Keratinocyte (primary cell): ENCODE measurements around the gene TRIM8. TPM values are rescaled to one million over a fixed set of nuclear protein-coding genes. Genes with fewer than 3 reads are reported as not detected.

ENCODE experiments used
- DNase-seq: peaks from one replicate; pipeline ENCODE4 v3.0.0-alpha.2; 2011; ENCODE audit warnings: low read depth, missing footprints, low spot score
- FAIRE-seq: peaks from 2 replicates; lab custom pipeline; 2011; peaks lifted over from hg19 to GRCh38; lab: Jason Lieb, UNC
- H2AFZ ChIP-seq: 2 replicates; pipeline ENCODE4 v1.6.0; 2012; ENCODE audit warnings: low read length, control low read depth, inconsistent platforms; ENCODE audit not compliant: control insufficient read depth
- H3K27ac ChIP-seq: 2 replicates; pipeline ENCODE4 v1.5.1; 2011; ENCODE audit warnings: low read length; ENCODE audit not compliant: control insufficient read depth, insufficient read depth
- H3K27me3 ChIP-seq: 3 replicates; pipeline ENCODE4 v1.6.0; 2011; ENCODE audit warnings: low read length; ENCODE audit not compliant: control insufficient read depth, insufficient read depth; ENCODE audit errors: extremely low read depth
- H3K36me3 ChIP-seq, 2 experiments: 2 replicates in 1 of 2; 3 replicates in 1 of 2; pipeline ENCODE4 v1.5.1; 2011; ENCODE audit warnings: low read length in 2 of 2, mild to moderate bottlenecking in 1 of 2; ENCODE audit not compliant: control insufficient read depth in 2 of 2, insufficient read depth in 2 of 2; ENCODE audit errors: extremely low read depth in 1 of 2
- H3K4me1 ChIP-seq: 3 replicates; pipeline ENCODE4 v1.5.1; 2011; ENCODE audit warnings: low read length; ENCODE audit not compliant: control insufficient read depth, insufficient read depth; ENCODE audit errors: extremely low read depth
- H3K4me2 ChIP-seq: 3 replicates; pipeline ENCODE4 v1.6.0; 2011; ENCODE audit warnings: low read depth, low read length; ENCODE audit not compliant: control insufficient read depth, insufficient read depth; ENCODE audit errors: extremely low read depth
- H3K4me3 ChIP-seq, 3 experiments: fragments of 200-600 bp in 1 of 3; sonication (generic) in 1 of 3; 2 replicates in 2 of 3; 3 replicates in 1 of 3; pipeline ENCODE4 v1.5.1; 2011 to 2016; ENCODE audit warnings: low read length in 3 of 3, mild to moderate bottlenecking in 3 of 3, control low read depth in 2 of 3, inconsistent platforms in 1 of 3, low read depth in 1 of 3, mixed read lengths in 1 of 3, mixed run types in 1 of 3, moderate library complexity in 1 of 3; ENCODE audit not compliant: control insufficient read depth in 2 of 3, insufficient read depth in 2 of 3; ENCODE audit errors: extremely low read depth in 1 of 3
- H3K79me2 ChIP-seq: 2 replicates; pipeline ENCODE4 v1.6.0; 2012; ENCODE audit warnings: low read length; ENCODE audit not compliant: control insufficient read depth, insufficient read depth
- H3K9ac ChIP-seq: 3 replicates; pipeline ENCODE4 v1.6.0; 2011; ENCODE audit warnings: low read length; ENCODE audit not compliant: control insufficient read depth, insufficient read depth; ENCODE audit errors: extremely low read depth
- H3K9me1 ChIP-seq: 3 replicates; pipeline ENCODE4 v1.6.0; 2011; ENCODE audit warnings: low read length; ENCODE audit not compliant: control insufficient read depth, insufficient read depth; ENCODE audit errors: extremely low read depth
- H3K9me3 ChIP-seq: 2 replicates; pipeline ENCODE4 v1.5.1; 2012; ENCODE audit warnings: low read depth, low read length; ENCODE audit not compliant: control insufficient read depth
- H4K20me1 ChIP-seq: 3 replicates; pipeline ENCODE4 v1.6.0; 2011; ENCODE audit warnings: low read length; ENCODE audit not compliant: control insufficient read depth, insufficient read depth; ENCODE audit errors: extremely low read depth
- EZH2 ChIP-seq: IDR thresholded peaks from one replicate; pipeline ENCODE4 v1.6.1; 2012; ENCODE audit warnings: inconsistent platforms, mild to moderate bottlenecking, low read length, moderate library complexity
- dilution Hi-C: fragments of 300-500 bp; cut with MboI; formaldehyde crosslinking; loops from one replicate; pipeline ENCODE4 v1.7.0; 2020; ENCODE audit warnings: low sequenced_read_pairs; ENCODE audit not compliant: extremely low pct_ligation_motif_present
- polyA plus RNA-seq, 5 experiments: library from polyadenylated mRNA; depleted of rRNA in 3 of 5; stranded (reverse) in 3 of 5; stranded (forward) in 1 of 5; unstranded in 1 of 5; fragments of >200 nt; gene quantifications; 1 replicate in 1 of 5; 2 replicates in 3 of 5; 3 replicates in 1 of 5; pipeline versions ENCODE4 v1.2.1 to v1.2.3, GENCODE V29; 2011 to 2012; ENCODE audit warnings: missing spikeins in 2 of 5, low read depth in 1 of 5, low replicate concordance in 1 of 5
- TF ChIP-seq, protein P1 (sequence below), 3 experiments: IDR thresholded peaks in 1 of 3; conservative IDR thresholded peaks in 1 of 3; optimal IDR thresholded peaks in 1 of 3; 2 replicates in 2 of 3; 3 replicates in 1 of 3; pipeline versions ENCODE3 to v1.5.1; 2011; ENCODE audit warnings: low read length in 3 of 3, mild to moderate bottlenecking in 3 of 3, moderate library complexity in 2 of 3, control low read depth in 1 of 3, inconsistent platforms in 1 of 3; ENCODE audit not compliant: insufficient read depth in 2 of 3; ENCODE audit errors: extremely low read depth in 1 of 3

TRIM8 gene
- polyA plus RNA-seq, 1 donor (not counting 4 experiments of a cell fraction or from before 2014, with no cell fraction given), result 24.8 TPM

DNA sequence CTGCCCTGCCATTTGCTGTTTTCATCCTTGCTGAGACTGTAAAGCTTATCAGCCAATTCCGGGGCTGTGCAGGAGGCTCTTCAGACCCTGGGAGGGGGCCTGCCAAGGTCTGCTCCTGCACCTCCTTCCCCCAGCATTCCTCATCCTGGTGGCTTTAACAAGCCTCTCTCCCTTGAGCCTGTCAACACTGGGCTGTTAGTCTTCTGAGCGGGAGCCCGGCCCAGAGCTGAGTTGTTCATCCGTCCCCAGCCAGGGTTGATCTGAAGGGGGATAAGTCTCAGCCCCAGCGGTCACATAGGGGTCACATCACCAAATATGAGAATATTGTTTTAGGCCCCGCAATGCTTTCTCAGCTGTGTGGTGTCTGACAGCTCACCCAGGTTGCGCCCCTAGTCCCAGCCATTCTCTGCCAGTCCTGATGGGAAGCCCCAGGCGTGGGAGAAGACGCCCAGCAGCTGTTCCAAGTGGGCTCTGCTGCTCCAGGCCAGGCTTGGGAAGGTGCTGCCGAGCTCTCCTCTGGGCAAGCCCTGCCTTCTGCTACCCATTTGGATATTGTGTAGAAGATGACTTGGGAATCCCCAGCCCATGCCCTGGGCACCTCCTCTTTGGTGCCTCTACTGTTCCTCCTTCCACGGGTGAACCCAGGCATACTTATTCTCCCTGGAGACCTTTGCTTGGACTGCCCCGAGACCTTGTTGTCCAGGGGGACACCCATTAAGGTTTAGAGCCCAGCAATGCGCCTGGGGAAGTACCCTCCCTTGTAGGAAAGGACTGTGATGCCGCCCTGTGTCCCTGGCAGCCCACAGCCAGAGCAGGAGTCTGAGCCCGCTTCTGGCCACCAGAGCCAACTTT, 23.5 kb upstream of the TRIM8 start:
- no peak for FAIRE-seq
- H3K4me1 ChIP-seq, result peaks cover 14% of the 10 kb centered on the region
- H4K20me1 ChIP-seq, result no peaks in the 10 kb centered on the region
- dilution Hi-C loops, result no loop called here
- H3K9me3 ChIP-seq, result no peaks in the 10 kb centered on the region
- H3K4me3 ChIP-seq, result no peak overlapping the region
- no peaks in the 10 kb centered on the region for H3K79me2 ChIP-seq
- no peak for DNase-seq
- no peaks in the 10 kb centered on the region for H3K9me1 ChIP-seq
- H3K36me3 ChIP-seq, result peaks cover 3 to 7% of the 10 kb centered on the region in 2 experiments
- no peak overlapping the region for H2AFZ ChIP-seq
- H3K27me3 ChIP-seq, result no peaks in the 10 kb centered on the region
- H3K27ac ChIP-seq, result no peak overlapping the region
- H3K4me2 ChIP-seq, result no peak overlapping the region
- no peak for TF ChIP-seq EZH2
- TF ChIP-seq, protein P1, sequence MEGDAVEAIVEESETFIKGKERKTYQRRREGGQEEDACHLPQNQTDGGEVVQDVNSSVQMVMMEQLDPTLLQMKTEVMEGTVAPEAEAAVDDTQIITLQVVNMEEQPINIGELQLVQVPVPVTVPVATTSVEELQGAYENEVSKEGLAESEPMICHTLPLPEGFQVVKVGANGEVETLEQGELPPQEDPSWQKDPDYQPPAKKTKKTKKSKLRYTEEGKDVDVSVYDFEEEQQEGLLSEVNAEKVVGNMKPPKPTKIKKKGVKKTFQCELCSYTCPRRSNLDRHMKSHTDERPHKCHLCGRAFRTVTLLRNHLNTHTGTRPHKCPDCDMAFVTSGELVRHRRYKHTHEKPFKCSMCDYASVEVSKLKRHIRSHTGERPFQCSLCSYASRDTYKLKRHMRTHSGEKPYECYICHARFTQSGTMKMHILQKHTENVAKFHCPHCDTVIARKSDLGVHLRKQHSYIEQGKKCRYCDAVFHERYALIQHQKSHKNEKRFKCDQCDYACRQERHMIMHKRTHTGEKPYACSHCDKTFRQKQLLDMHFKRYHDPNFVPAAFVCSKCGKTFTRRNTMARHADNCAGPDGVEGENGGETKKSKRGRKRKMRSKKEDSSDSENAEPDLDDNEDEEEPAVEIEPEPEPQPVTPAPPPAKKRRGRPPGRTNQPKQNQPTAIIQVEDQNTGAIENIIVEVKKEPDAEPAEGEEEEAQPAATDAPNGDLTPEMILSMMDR (optimal IDR thresholded peaks at IDR 0.05 in 1 of 3, IDR thresholded peaks at IDR 0.05 in 1 of 3, conservative IDR thresholded peaks at IDR 0.05 in 1 of 3; ENCODE audit: extremely low read depth in 1 of 3, insufficient read depth in 2 of 3, low read length in 3 of 3), result no peak
- H3K9ac ChIP-seq, result no peak overlapping the region

DNA sequence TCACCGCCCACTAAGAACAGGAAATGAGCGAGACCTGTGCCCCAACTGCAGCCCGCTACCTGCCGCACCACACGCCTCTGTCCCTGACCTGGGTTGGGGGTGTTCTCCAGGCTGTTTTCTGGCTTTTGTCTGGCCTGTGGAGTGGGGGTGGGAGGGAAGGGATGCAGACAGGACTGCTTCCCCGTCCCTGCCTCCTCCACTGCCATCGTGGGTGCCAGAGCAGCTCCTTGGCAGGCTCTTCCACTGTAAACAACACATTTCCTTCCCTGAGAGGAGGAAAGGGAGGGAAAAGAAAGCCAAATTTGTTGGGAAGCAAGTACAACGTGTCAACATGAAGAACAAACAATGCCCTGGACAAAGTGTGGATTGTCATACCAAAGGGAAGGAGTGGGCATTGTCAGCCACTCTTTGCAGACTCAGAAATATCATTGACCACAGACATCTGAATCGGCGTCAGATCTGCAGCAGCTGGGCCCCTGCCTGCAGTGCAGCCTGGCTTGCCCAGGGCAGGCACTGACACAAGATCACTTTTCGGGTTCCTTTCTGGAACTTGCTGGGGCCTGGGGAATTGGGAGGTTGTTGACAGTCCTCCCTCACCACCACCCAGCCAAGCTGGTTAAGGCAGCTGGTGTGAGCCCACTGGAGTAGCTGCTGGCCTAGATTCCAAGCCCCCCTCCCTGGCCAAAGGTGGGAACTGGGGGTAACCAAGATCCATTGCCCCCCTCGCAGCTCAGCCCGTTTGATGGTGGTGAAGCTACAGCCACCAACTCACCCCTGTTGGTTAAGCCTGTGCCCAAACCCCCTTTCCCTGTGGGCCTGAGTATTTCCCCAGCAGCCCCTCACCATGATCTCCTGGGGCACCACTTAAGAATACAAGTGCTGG, 22.6 kb upstream of the TRIM8 start:
- no peak overlapping the region for H3K27ac ChIP-seq
- DNase-seq, result no peak
- H3K4me2 ChIP-seq, result no peak overlapping the region
- H3K9ac ChIP-seq, result no peak overlapping the region
- H2AFZ ChIP-seq, result no peak overlapping the region
- H3K9me1 ChIP-seq, result no peaks in the 10 kb centered on the region
- no peaks in the 10 kb centered on the region for H4K20me1 ChIP-seq
- H3K79me2 ChIP-seq, result no peaks in the 10 kb centered on the region
- dilution Hi-C loops, result no loop called here
- FAIRE-seq, result no peak
- peaks cover 1 to 4% of the 10 kb centered on the region in 2 experiments for H3K36me3 ChIP-seq
- TF ChIP-seq, protein P1 (optimal IDR thresholded peaks at IDR 0.05 in 1 of 3, IDR thresholded peaks at IDR 0.05 in 1 of 3, conservative IDR thresholded peaks at IDR 0.05 in 1 of 3; ENCODE audit: extremely low read depth in 1 of 3, insufficient read depth in 2 of 3, low read length in 3 of 3), result no peak
- no peak for TF ChIP-seq EZH2
- H3K4me3 ChIP-seq, result no peak overlapping the region
- H3K9me3 ChIP-seq, result no peaks in the 10 kb centered on the region
- H3K27me3 ChIP-seq, result no peaks in the 10 kb centered on the region
- peaks cover 14% of the 10 kb centered on the region for H3K4me1 ChIP-seq
